ENCODE data around the gene SYNPO2.

Gene SYNPO2, protein sequence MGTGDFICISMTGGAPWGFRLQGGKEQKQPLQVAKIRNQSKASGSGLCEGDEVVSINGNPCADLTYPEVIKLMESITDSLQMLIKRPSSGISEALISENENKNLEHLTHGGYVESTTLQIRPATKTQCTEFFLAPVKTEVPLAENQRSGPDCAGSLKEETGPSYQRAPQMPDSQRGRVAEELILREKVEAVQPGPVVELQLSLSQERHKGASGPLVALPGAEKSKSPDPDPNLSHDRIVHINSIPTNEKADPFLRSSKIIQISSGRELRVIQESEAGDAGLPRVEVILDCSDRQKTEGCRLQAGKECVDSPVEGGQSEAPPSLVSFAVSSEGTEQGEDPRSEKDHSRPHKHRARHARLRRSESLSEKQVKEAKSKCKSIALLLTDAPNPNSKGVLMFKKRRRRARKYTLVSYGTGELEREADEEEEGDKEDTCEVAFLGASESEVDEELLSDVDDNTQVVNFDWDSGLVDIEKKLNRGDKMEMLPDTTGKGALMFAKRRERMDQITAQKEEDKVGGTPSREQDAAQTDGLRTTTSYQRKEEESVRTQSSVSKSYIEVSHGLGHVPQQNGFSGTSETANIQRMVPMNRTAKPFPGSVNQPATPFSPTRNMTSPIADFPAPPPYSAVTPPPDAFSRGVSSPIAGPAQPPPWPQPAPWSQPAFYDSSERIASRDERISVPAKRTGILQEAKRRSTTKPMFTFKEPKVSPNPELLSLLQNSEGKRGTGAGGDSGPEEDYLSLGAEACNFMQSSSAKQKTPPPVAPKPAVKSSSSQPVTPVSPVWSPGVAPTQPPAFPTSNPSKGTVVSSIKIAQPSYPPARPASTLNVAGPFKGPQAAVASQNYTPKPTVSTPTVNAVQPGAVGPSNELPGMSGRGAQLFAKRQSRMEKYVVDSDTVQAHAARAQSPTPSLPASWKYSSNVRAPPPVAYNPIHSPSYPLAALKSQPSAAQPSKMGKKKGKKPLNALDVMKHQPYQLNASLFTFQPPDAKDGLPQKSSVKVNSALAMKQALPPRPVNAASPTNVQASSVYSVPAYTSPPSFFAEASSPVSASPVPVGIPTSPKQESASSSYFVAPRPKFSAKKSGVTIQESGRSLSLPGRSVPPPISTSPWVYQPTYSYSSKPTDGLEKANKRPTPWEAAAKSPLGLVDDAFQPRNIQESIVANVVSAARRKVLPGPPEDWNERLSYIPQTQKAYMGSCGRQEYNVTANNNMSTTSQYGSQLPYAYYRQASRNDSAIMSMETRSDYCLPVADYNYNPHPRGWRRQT

GRCh38 chr4:118888666-118889311, at the start of gene SYNPO2:
Gene SYNPO2 (plus strand): TSS chr4:118888854. CDS start chr4:118889037, 183 bp downstream.
- H3K4me3 ChIP-seq (ENCODE audit: control insufficient read depth, low read depth, low read length), result peak within 1 kb of the TSS; percentile 52
- TF ChIP-seq, protein P1, sequence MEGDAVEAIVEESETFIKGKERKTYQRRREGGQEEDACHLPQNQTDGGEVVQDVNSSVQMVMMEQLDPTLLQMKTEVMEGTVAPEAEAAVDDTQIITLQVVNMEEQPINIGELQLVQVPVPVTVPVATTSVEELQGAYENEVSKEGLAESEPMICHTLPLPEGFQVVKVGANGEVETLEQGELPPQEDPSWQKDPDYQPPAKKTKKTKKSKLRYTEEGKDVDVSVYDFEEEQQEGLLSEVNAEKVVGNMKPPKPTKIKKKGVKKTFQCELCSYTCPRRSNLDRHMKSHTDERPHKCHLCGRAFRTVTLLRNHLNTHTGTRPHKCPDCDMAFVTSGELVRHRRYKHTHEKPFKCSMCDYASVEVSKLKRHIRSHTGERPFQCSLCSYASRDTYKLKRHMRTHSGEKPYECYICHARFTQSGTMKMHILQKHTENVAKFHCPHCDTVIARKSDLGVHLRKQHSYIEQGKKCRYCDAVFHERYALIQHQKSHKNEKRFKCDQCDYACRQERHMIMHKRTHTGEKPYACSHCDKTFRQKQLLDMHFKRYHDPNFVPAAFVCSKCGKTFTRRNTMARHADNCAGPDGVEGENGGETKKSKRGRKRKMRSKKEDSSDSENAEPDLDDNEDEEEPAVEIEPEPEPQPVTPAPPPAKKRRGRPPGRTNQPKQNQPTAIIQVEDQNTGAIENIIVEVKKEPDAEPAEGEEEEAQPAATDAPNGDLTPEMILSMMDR (conservative IDR thresholded peaks at IDR 0.05; ENCODE audit: control insufficient read depth, insufficient read depth, low read depth, low read length), result no peak
- DNase-seq (ENCODE audit: low read depth), result peak; percentile 81

GRCh38 chr4:118839221-118839927, 49.3 kb upstream of the SYNPO2 start:
- TF ChIP-seq, protein P1 (conservative IDR thresholded peaks at IDR 0.05; ENCODE audit: control insufficient read depth, insufficient read depth, low read depth, low read length), result no peak
- DNase-seq (ENCODE audit: low read depth), result no peak
- H3K4me3 ChIP-seq (ENCODE audit: control insufficient read depth, low read depth, low read length), result no peak overlapping the region

- TF ChIP-seq, protein P1 (conservative IDR thresholded peaks at IDR 0.05; ENCODE audit: control insufficient read depth, insufficient read depth, low read depth, low read length), result no peak
- H3K4me3 ChIP-seq (ENCODE audit: control insufficient read depth, low read depth, low read length), result no peak overlapping the region
- peak; percentile 77 for DNase-seq (ENCODE audit: low read depth)
Observed at GRCh38 chr4:118842055-118842454, 46.6 kb upstream of the SYNPO2 start.

DNA sequence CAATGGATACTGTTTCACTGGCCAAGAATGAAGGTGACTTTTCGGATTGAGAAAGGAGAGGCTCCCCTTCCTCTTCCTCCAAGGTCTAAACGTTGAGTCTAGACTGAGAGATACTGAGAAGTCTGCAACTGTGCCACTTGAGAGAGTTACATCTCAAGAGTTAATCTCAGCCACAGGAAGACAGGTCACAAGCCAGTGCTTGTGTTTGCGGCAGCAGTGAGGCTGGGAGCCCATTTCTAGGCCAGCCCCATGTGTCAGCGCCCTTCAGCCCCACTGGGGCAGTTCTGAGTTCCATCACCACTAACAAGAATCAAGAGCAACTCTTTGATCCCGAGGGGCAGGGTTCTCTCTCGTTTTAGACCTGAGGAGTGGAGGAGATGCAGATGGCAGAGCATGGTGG, 45.4 kb upstream of the SYNPO2 start:
- TF ChIP-seq, protein P1 (conservative IDR thresholded peaks at IDR 0.05; ENCODE audit: control insufficient read depth, insufficient read depth, low read depth, low read length), result no peak
- DNase-seq (ENCODE audit: low read depth), result no peak
- H3K4me3 ChIP-seq (ENCODE audit: control insufficient read depth, low read depth, low read length), result no peak overlapping the region

GRCh38 chr4:118845552-118846050, 43.1 kb upstream of the SYNPO2 start:
- H3K4me3 ChIP-seq (ENCODE audit: control insufficient read depth, low read depth, low read length), result no peak overlapping the region
- TF ChIP-seq, protein P1 (conservative IDR thresholded peaks at IDR 0.05; ENCODE audit: control insufficient read depth, insufficient read depth, low read depth, low read length), result no peak
- no peak for DNase-seq (ENCODE audit: low read depth)

All from fibroblast of mammary gland (primary cell).